ENCODE data around the gene ENKD1. TPM values are rescaled to one million over a fixed set of nuclear protein-coding genes. Genes with fewer than 3 reads are reported as not detected.

The ENKD1 gene
- total and polyA plus RNA-seq, 2 of the 13 experiments (the other 11 are each of a cell fraction or from before 2014, with no cell fraction given) = 10.8 to 20.8 TPM

DNA sequence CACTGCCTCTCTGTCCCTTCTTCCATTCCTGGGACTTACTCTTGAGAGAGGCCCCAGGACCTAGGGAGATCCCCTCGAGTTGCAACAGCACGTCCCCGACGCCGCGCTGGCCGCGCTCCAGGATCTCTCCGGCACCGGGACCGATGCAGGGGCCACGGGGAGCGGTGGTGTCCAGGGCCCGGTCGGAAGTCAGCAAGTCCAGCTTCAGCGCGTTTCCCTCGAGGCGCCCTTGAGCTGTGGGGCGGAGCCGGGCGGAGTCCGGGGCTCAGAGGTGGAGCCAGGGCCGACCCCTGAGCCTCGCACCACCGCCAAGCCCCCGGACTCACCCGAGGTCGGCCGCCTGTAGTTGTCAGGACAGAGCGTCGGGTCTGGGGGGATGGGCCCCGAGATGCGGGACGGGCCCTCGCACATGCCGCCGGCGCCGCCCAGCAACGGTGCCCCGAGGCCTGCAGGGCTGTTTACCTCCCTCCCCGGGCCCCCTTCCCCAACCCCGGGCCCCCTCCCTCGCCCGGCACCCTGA, 458 bp downstream of the ENKD1 start (continued):
- TF ChIP-seq GATAD1 (CRISPR knock-in tag; IDR thresholded peaks at IDR 0.05) (0 out of 2 replicates have a peak, but pooled peaks have one; percentile 5), ZNF333 (CRISPR knock-in tag; IDR thresholded peaks at IDR 0.05; ENCODE audit: borderline replicate concordance) (peak; percentile 82; the same call in 1 of the 2 replicates), ZBTB40 (IDR thresholded peaks at IDR 0.05) (no peak), ZBTB40 (CRISPR knock-in tag; IDR thresholded peaks at IDR 0.05) (0 out of 2 replicates have a peak, but pooled peaks have one; percentile 38), ZNF460 (CRISPR knock-in tag; IDR thresholded peaks at IDR 0.05; ENCODE audit: borderline replicate concordance) (no peak), MTA1 (CRISPR knock-in tag; IDR thresholded peaks at IDR 0.05; ENCODE audit: borderline replicate concordance) (peak; percentile 70; the same call in 1 of the 2 replicates), HNRNPUL1 (IDR thresholded peaks at IDR 0.05; ENCODE audit: low read depth, low read length) (no peak), KLF13 (CRISPR knock-in tag; IDR thresholded peaks at IDR 0.05) (no peak), KLF11 (CRISPR knock-in tag; IDR thresholded peaks at IDR 0.05) (no peak), FOSL2 (CRISPR knock-in tag; IDR thresholded peaks at IDR 0.05) (peak; percentile 27; the same call in 1 of the 2 replicates), PHB2 (IDR thresholded peaks at IDR 0.05; ENCODE audit: partially characterized antibody) (no peak), ZNF34 (CRISPR knock-in tag; IDR thresholded peaks at IDR 0.05; ENCODE audit: borderline replicate concordance) (no peak), KDM5B (CRISPR knock-in tag; IDR thresholded peaks at IDR 0.05; ENCODE audit: borderline replicate concordance) (peak; percentile 72; the same call in 1 of the 2 replicates), SALL2 (CRISPR knock-in tag; IDR thresholded peaks at IDR 0.05) (no peak; the same call in 1 of the 2 replicates), ZNF230 (CRISPR knock-in tag; IDR thresholded peaks at IDR 0.05) (peak; percentile 86)
- TF ChIP-seq, protein P1, sequence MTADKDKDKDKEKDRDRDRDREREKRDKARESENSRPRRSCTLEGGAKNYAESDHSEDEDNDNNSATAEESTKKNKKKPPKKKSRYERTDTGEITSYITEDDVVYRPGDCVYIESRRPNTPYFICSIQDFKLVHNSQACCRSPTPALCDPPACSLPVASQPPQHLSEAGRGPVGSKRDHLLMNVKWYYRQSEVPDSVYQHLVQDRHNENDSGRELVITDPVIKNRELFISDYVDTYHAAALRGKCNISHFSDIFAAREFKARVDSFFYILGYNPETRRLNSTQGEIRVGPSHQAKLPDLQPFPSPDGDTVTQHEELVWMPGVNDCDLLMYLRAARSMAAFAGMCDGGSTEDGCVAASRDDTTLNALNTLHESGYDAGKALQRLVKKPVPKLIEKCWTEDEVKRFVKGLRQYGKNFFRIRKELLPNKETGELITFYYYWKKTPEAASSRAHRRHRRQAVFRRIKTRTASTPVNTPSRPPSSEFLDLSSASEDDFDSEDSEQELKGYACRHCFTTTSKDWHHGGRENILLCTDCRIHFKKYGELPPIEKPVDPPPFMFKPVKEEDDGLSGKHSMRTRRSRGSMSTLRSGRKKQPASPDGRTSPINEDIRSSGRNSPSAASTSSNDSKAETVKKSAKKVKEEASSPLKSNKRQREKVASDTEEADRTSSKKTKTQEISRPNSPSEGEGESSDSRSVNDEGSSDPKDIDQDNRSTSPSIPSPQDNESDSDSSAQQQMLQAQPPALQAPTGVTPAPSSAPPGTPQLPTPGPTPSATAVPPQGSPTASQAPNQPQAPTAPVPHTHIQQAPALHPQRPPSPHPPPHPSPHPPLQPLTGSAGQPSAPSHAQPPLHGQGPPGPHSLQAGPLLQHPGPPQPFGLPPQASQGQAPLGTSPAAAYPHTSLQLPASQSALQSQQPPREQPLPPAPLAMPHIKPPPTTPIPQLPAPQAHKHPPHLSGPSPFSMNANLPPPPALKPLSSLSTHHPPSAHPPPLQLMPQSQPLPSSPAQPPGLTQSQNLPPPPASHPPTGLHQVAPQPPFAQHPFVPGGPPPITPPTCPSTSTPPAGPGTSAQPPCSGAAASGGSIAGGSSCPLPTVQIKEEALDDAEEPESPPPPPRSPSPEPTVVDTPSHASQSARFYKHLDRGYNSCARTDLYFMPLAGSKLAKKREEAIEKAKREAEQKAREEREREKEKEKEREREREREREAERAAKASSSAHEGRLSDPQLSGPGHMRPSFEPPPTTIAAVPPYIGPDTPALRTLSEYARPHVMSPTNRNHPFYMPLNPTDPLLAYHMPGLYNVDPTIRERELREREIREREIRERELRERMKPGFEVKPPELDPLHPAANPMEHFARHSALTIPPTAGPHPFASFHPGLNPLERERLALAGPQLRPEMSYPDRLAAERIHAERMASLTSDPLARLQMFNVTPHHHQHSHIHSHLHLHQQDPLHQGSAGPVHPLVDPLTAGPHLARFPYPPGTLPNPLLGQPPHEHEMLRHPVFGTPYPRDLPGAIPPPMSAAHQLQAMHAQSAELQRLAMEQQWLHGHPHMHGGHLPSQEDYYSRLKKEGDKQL (CRISPR knock-in tag; IDR thresholded peaks at IDR 0.05; ENCODE audit: low read depth) = no peak

Data from HepG2 (cell line).